Neural cell (in vitro differentiated cells): ENCODE results near the gene NCK1. TPM values are rescaled to one million over a fixed set of nuclear protein-coding genes. Genes with fewer than 3 reads are reported as not detected.

Experiments used
- H2AFZ ChIP-seq: fragments of 200-600, 300-800 bp; sonication (generic), shearing (Covaris generic); 2 replicates; pipeline ENCODE4 v1.6.0; 2014; ENCODE audit warnings: low read depth, mild to moderate bottlenecking, antibody characterized with exemption, low read length, moderate library complexity
- H3F3A ChIP-seq: fragments of 200-600 bp; shearing (Covaris generic); 2 replicates; pipeline ENCODE4 v1.6.1; 2016; ENCODE audit warnings: mild to moderate bottlenecking, moderate library complexity, mixed read lengths, antibody characterized with exemption, low read length; ENCODE audit not compliant: insufficient read depth, poor library complexity, severe bottlenecking
- H3K27ac ChIP-seq: fragments of 200-600, 300-800 bp; sonication (generic), shearing (Covaris generic); 2 replicates; pipeline ENCODE4 v1.5.1; 2014; ENCODE audit warnings: mild to moderate bottlenecking, low read length, moderate library complexity
- H3K27me3 ChIP-seq: fragments of 300-800, 200-600 bp; sonication (generic), shearing (Covaris generic); 2 replicates; pipeline ENCODE4 v1.6.0; 2014; ENCODE audit warnings: mild to moderate bottlenecking, low read depth, low read length, moderate library complexity; ENCODE audit not compliant: insufficient read depth
- H3K36me3 ChIP-seq: fragments of 300-800, 200-600 bp; sonication (generic), shearing (Covaris generic); 2 replicates; pipeline ENCODE4 v1.5.1; 2014; ENCODE audit warnings: mild to moderate bottlenecking, antibody characterized with exemption, low read length, moderate library complexity; ENCODE audit not compliant: insufficient read depth
- H3K4me2 ChIP-seq: fragments of 300-800, 200-600 bp; sonication (generic), shearing (Covaris generic); 2 replicates; pipeline ENCODE4 v1.6.0; 2014; ENCODE audit warnings: mild to moderate bottlenecking, low read length
- H3K4me3 ChIP-seq: fragments of 300-800, 200-600 bp; sonication (generic), shearing (Covaris generic); 2 replicates; pipeline ENCODE4 v1.5.1; 2014; ENCODE audit warnings: mild to moderate bottlenecking, low read length, moderate library complexity
- H3K79me2 ChIP-seq: fragments of 200-600 bp; shearing (Covaris generic); replicated peaks from 2 replicates; pipeline ENCODE4 v1.6.0; 2014; ENCODE audit warnings: mild to moderate bottlenecking, low read length, moderate library complexity; ENCODE audit not compliant: insufficient read depth
- H3K9ac ChIP-seq: fragments of 300-800, 200-600 bp; sonication (generic), shearing (Covaris generic); 2 replicates; pipeline ENCODE4 v1.6.1; 2016; ENCODE audit warnings: mild to moderate bottlenecking, low read length, mixed read lengths
- H3K9me2 ChIP-seq: fragments of 200-600 bp; shearing (Covaris generic); 2 replicates; pipeline ENCODE4 v1.6.1; 2016; ENCODE audit warnings: mild to moderate bottlenecking, low read length, mixed read lengths; ENCODE audit not compliant: insufficient read depth
- H3K9me3 ChIP-seq: fragments of 200-600, 300-800 bp; sonication (generic), shearing (Covaris generic); 2 replicates; pipeline ENCODE4 v1.6.1; 2016; ENCODE audit warnings: mild to moderate bottlenecking, mixed run types, low read length, moderate library complexity, mixed read lengths
- H4K20me1 ChIP-seq: fragments of 200-600 bp; shearing (Covaris generic); 2 replicates; pipeline ENCODE4 v1.6.1; 2016; ENCODE audit warnings: mild to moderate bottlenecking, mixed run types; ENCODE audit not compliant: insufficient read depth
- CTCF ChIP-seq: fragments of 450-650 bp; IDR thresholded peaks from 2 replicates; pipeline ENCODE4 v1.5.1; 2014; ENCODE audit warnings: antibody characterized with exemption, mild to moderate bottlenecking, moderate library complexity; ENCODE audit not compliant: poor library complexity, severe bottlenecking
- EZH2 ChIP-seq: fragments of 200-600, 300-800 bp; shearing (Covaris generic), sonication (generic); IDR thresholded peaks from 2 replicates; pipeline ENCODE4 v1.6.1; 2014; ENCODE audit warnings: antibody characterized with exemption, low read length, borderline replicate concordance, mild to moderate bottlenecking; ENCODE audit not compliant: insufficient read depth, poor library complexity, severe bottlenecking
- MXI1 ChIP-seq: fragments of 450-650 bp; conservative IDR thresholded peaks from 2 replicates; pipeline ENCODE4 v1.6.1; 2014; ENCODE audit warnings: antibody characterized with exemption, mild to moderate bottlenecking; ENCODE audit not compliant: poor library complexity, severe bottlenecking
- POLR2AphosphoS5 ChIP-seq: IDR thresholded peaks from 2 replicates; pipeline ENCODE4 v1.6.1; 2012
- RAD21 ChIP-seq: fragments of 450-650 bp; conservative IDR thresholded peaks from 2 replicates; pipeline ENCODE4 v1.6.1; 2014; ENCODE audit warnings: antibody characterized with exemption, mild to moderate bottlenecking, moderate library complexity
- REST ChIP-seq: IDR thresholded peaks from 2 replicates; pipeline ENCODE4 v1.6.1; 2012; ENCODE audit warnings: borderline replicate concordance
- TAF1 ChIP-seq: IDR thresholded peaks from 2 replicates; pipeline ENCODE4 v1.6.1; 2012; ENCODE audit warnings: low read depth
- polyA plus RNA-seq: library from polyadenylated mRNA; depleted of rRNA; stranded (reverse); fragments of >200 nt; gene quantifications from 2 replicates; pipeline ENCODE4 v1.2.3, GENCODE V29; 2014

Gene NCK1
- polyA plus RNA-seq, 1 donor from 2014 or later, result 21.5 TPM

- H3K9me3 ChIP-seq, result no peaks in the 10 kb centered on the region
- no peaks in the 10 kb centered on the region for H3K9me2 ChIP-seq
- H3K4me2 ChIP-seq, result no peak overlapping the region
- H3K27ac ChIP-seq, result no peak overlapping the region
- H3K4me3 ChIP-seq, result no peak overlapping the region
- no peaks in the 10 kb centered on the region for H3K36me3 ChIP-seq
- no peaks in the 10 kb centered on the region for H3F3A ChIP-seq
- TF ChIP-seq RAD21, result no peak
- no peak for TF ChIP-seq MXI1
- no peak for TF ChIP-seq TAF1
- TF ChIP-seq CTCF, result no peak
- TF ChIP-seq REST, result no peak
- H3K9ac ChIP-seq, result no peak overlapping the region
- no peaks in the 10 kb centered on the region for H4K20me1 ChIP-seq
- no peaks in the 10 kb centered on the region for H3K27me3 ChIP-seq
- no peaks in the 10 kb centered on the region for H3K79me2 ChIP-seq
- no peak overlapping the region for H2AFZ ChIP-seq
Observed at GRCh38 chr3:136954980-136955780, 93.2 kb downstream of the NCK1 start.

- Histone ChIP-seq H3K27me3 (no peaks in the 10 kb centered on the region), H3K9me3 (no peaks in the 10 kb centered on the region), H3K79me2 (no peaks in the 10 kb centered on the region), H3K9ac (no peak overlapping the region), H3K36me3 (no peaks in the 10 kb centered on the region), H2AFZ (no peak overlapping the region), H4K20me1 (no peaks in the 10 kb centered on the region), H3K4me2 (no peak overlapping the region), H3K9me2 (no peaks in the 10 kb centered on the region), H3K27ac (no peak overlapping the region), H3K4me3 (no peak overlapping the region), H3F3A (no peaks in the 10 kb centered on the region)
- TF ChIP-seq POLR2AphosphoS5 (no peak), RAD21 (no peak), CTCF (no peak), EZH2 (no peak)
Observed at GRCh38 chr3:136955813-136956212, 93.8 kb downstream of the NCK1 start.
